WTC11 (cell line): ENCODE measurements around the gene SART3. TPM values are rescaled to one million over a fixed set of nuclear protein-coding genes. Genes with fewer than 3 reads are reported as not detected.
A peak's percentile ranks its signal among the peaks of the same experiment; 100 is the strongest.

Source experiments
- ATAC-seq: fragments of 200-7000 bp; cut with Tn5 transposase; 2 replicates; pipeline ENCODE4 v1.10.0; 2021; ENCODE audit warnings: mild to moderate bottlenecking, moderate library complexity
- CTCF ChIA-PET: fragments of 300-600 bp; sonication (Branson Sonifier 250); formaldehyde crosslinking; loops from one replicate; lab custom pipeline; 2021; ENCODE audit warnings: antibody characterized with exemption; lab: Charles Lee
- POLR2A ChIA-PET: fragments of 350-600 bp; sonication (Branson Sonifier 250); formaldehyde crosslinking; loops from one replicate; lab custom pipeline; 2021; ENCODE audit warnings: antibody characterized with exemption; lab: Charles Lee
- DNase-seq: peaks from one replicate; pipeline ENCODE4 v3.0.0; 2021; ENCODE audit warnings: low spot score
- H3K27ac Mint-ChIP-seq: 2 replicates; pipeline ENCODE4 v1.8.0; 2021; ENCODE audit warnings: mixed read lengths
- H3K27me3 Mint-ChIP-seq: 2 replicates; pipeline ENCODE4 v1.8.0; 2021; ENCODE audit warnings: low read depth, mild to moderate bottlenecking, moderate library complexity, mixed read lengths
- H3K36me3 Mint-ChIP-seq: 2 replicates; pipeline ENCODE4 v1.8.0; 2021; ENCODE audit warnings: mixed read lengths
- H3K4me1 Mint-ChIP-seq: 2 replicates; pipeline ENCODE4 v1.8.0; 2022; ENCODE audit warnings: mixed read lengths
- H3K4me3 Mint-ChIP-seq: 2 replicates; pipeline ENCODE4 v1.8.0; 2021; ENCODE audit warnings: mild to moderate bottlenecking, moderate library complexity, mixed read lengths
- H3K9me3 Mint-ChIP-seq: 2 replicates; pipeline ENCODE4 v1.8.0; 2021; ENCODE audit warnings: mixed read lengths
- ATF1 ChIP-seq: sonication (generic); formaldehyde crosslinking; IDR thresholded peaks from 2 replicates; pipeline ENCODE4 v1.8.1; 2023; ENCODE audit warnings: mild to moderate bottlenecking, moderate library complexity, missing genetic modification reagents
- GRHL2 ChIP-seq: fragments of 250-450 bp; sonication (Bioruptor Pico); IDR thresholded peaks from 2 replicates; pipeline ENCODE4 v1.8.0; 2022; ENCODE audit warnings: mild to moderate bottlenecking, moderate library complexity; ENCODE audit not compliant: insufficient replicate concordance, severe bottlenecking
- IRF2 ChIP-seq: sonication (generic); formaldehyde crosslinking; IDR thresholded peaks from 2 replicates; pipeline ENCODE4 v1.8.0; 2022; ENCODE audit warnings: low read depth, missing genetic modification reagents, borderline replicate concordance
- KAT7 ChIP-seq: sonication (generic); formaldehyde crosslinking; IDR thresholded peaks from 2 replicates; pipeline ENCODE4 v1.8.1; 2023; ENCODE audit warnings: missing genetic modification reagents, mild to moderate bottlenecking, borderline replicate concordance
- NFE2L1 ChIP-seq: sonication (generic); formaldehyde crosslinking; IDR thresholded peaks from 2 replicates; pipeline ENCODE4 v1.8.1; 2023; ENCODE audit warnings: missing genetic modification reagents
- NR1H2 ChIP-seq: sonication (generic); formaldehyde crosslinking; IDR thresholded peaks from 2 replicates; pipeline ENCODE4 v1.9.0; 2021; ENCODE audit warnings: mild to moderate bottlenecking, moderate library complexity, missing genetic modification reagents
- SMAD3 ChIP-seq: sonication (generic); formaldehyde crosslinking; IDR thresholded peaks from 2 replicates; pipeline ENCODE4 v1.8.0; 2022; ENCODE audit warnings: missing genetic modification reagents, mild to moderate bottlenecking, borderline replicate concordance
- ZBTB21 ChIP-seq: sonication (generic); formaldehyde crosslinking; IDR thresholded peaks from 2 replicates; pipeline ENCODE4 v1.8.1; 2023; ENCODE audit warnings: mild to moderate bottlenecking, missing genetic modification reagents, borderline replicate concordance
- ZNF263 ChIP-seq: sonication (generic); formaldehyde crosslinking; IDR thresholded peaks from 2 replicates; pipeline ENCODE4 v1.8.1; 2022; ENCODE audit warnings: low read depth, mild to moderate bottlenecking, moderate library complexity, missing genetic modification reagents
- ZNF317 ChIP-seq: sonication (generic); formaldehyde crosslinking; IDR thresholded peaks from 2 replicates; pipeline ENCODE4 v1.8.1; 2023; ENCODE audit warnings: low read depth, mild to moderate bottlenecking, moderate library complexity, missing genetic modification reagents, borderline replicate concordance
- total RNA-seq: library from RNA; stranded (reverse); gene quantifications from 3 replicates; pipeline ENCODE4 v1.2.3, GENCODE V29; 2021
- TF ChIP-seq, protein P1 (sequence below): fragments of 250-450 bp; sonication (Bioruptor Pico); IDR thresholded peaks from 2 replicates; pipeline ENCODE4 v1.9.0; 2021; ENCODE audit warnings: mild to moderate bottlenecking
- TF ChIP-seq, protein P2 (sequence below): sonication (generic); formaldehyde crosslinking; IDR thresholded peaks from 2 replicates; pipeline ENCODE4 v1.8.1; 2023; ENCODE audit warnings: mild to moderate bottlenecking, moderate library complexity, missing genetic modification reagents

Gene SART3
- total RNA-seq, 1 experiment from 2014 or later: 91.2 TPM

DNA sequence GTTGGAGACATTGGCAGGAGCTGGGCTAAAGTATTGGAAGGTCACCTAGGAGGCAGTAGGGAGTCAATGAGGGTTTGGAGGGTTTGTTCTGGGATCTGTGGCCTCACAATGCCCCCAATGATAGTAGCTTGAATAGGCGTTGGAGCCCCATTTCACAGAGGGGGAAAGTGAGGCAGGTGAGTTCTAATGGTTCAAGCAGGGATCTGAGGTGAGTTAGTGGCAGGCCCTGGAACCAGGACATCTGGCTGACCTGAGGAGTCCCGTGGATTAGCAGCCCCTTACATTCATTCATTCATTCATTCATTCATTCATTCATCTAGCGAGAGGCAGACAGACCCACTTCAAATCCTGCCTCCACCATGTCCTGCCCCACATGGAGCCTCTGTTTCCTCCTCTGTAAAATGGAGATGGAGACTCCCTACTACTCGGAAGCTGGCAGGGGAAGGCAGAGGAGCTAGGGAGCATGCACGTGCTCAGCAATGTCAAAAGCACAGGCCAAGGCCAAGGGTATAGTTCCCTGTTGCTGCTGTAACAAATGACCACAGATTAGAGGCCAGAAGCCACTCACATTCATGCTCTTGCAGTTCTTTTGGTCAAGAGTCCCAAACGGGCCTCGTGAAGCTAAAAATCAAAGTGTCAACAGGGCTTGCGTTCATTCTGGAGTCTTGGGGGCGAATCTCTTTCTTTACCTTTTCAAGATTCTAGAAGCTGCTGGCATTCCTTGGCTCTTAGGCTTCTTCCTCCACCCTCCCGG, 39.2 kb upstream of the SART3 start (continued):
- TF ChIP-seq, protein P1, sequence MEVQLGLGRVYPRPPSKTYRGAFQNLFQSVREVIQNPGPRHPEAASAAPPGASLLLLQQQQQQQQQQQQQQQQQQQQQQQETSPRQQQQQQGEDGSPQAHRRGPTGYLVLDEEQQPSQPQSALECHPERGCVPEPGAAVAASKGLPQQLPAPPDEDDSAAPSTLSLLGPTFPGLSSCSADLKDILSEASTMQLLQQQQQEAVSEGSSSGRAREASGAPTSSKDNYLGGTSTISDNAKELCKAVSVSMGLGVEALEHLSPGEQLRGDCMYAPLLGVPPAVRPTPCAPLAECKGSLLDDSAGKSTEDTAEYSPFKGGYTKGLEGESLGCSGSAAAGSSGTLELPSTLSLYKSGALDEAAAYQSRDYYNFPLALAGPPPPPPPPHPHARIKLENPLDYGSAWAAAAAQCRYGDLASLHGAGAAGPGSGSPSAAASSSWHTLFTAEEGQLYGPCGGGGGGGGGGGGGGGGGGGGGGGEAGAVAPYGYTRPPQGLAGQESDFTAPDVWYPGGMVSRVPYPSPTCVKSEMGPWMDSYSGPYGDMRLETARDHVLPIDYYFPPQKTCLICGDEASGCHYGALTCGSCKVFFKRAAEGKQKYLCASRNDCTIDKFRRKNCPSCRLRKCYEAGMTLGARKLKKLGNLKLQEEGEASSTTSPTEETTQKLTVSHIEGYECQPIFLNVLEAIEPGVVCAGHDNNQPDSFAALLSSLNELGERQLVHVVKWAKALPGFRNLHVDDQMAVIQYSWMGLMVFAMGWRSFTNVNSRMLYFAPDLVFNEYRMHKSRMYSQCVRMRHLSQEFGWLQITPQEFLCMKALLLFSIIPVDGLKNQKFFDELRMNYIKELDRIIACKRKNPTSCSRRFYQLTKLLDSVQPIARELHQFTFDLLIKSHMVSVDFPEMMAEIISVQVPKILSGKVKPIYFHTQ: no peak
- TF ChIP-seq, protein P2, sequence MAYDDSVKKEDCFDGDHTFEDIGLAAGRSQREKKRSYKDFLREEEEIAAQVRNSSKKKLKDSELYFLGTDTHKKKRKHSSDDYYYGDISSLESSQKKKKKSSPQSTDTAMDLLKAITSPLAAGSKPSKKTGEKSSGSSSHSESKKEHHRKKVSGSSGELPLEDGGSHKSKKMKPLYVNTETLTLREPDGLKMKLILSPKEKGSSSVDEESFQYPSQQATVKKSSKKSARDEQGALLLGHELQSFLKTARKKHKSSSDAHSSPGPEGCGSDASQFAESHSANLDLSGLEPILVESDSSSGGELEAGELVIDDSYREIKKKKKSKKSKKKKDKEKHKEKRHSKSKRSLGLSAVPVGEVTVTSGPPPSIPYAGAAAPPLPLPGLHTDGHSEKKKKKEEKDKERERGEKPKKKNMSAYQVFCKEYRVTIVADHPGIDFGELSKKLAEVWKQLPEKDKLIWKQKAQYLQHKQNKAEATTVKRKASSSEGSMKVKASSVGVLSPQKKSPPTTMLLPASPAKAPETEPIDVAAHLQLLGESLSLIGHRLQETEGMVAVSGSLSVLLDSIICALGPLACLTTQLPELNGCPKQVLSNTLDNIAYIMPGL: no peak
- TF ChIP-seq SMAD3 (CRISPR knock-in tag) (no peak), IRF2 (no peak), ATF1 (CRISPR knock-in tag) (no peak)
- TF ChIP-seq, all 79 proteins: peak for 0

DNA sequence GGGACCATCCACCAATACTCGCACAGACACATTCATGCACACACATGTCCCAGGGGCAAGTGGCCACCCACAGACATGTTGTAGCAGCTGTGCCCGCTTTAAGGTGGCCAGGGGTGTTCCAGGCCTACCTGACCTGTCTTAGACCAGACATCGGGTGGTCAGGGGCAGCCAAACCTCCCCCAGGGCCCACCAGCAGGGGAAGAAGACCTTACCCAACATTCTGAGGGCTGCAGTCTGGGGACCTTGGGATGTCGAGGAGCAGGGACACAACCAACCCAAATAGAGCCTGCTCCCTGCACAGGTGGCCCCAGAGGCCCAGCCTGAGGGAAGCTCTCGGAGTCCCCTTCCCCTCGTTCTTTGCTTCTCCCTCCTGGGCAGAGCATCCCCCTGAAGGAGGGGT, 38.6 kb upstream of the SART3 start:
- ChIA-PET POLR2A (interaction anchor here (1.2 kb wide), 1 partner anchor 37 kb away, joined by 4 read pairs; the partner anchor contains the start of gene ISCU), CTCF (interaction anchor here (1.0 to 2.4 kb wide), 2 partner anchors 19 to 37 kb away, joined by 3 to 8 read pairs; partner anchors contain the start of gene ISCU)
- Mint-ChIP-seq H3K36me3 (no peaks in the 10 kb centered on the region), H3K4me3 (no peak overlapping the region), H3K27ac (no peak overlapping the region), H3K27me3 (no peaks in the 10 kb centered on the region), H3K9me3 (no peaks in the 10 kb centered on the region), H3K4me1 (peaks cover 10% of the 10 kb centered on the region)
- ATAC-seq (no peak), DNase-seq (no peak)
- TF ChIP-seq ZBTB21 (CRISPR knock-in tag) (no peak), GRHL2 (CRISPR knock-in tag) (no peak), ZNF317 (no peak)

DNA sequence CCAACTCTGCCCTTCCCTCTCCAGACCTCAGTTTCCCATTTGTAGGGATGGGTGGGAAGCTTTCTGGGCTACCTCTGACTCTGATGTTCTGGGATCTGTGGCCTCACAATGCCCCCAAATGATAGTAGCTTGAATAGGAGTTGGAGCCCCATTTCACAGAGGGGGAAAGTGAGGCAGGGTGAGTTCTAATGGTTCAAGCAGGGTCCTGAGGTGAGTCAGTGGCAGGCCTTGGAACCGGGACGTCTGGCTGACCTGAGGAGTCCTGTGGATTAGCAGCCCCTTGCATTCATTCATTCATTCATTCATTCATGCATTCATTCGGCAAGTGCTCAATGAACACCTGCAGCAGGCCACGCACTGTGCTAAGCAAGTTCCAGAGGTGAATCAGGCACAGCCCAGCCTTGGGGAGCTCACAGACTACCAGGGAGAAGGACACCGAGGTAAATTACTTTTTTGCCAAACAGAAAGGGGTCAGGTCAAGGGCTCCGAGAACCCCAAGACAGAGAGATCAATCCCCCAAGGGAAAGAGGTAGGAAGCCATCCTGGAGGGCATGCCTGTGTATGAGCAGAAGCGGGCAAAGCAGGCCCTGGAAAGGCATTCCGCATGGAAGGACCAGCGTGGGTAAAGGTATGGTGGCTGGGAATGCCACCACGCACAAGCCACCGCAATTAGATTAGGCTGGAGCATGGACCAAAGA, 37.7 kb upstream of the SART3 start:
- H3K27me3 Mint-ChIP-seq: no peaks in the 10 kb centered on the region
- no peak overlapping the region for H3K4me3 Mint-ChIP-seq
- TF ChIP-seq NFE2L1 (CRISPR knock-in tag) (no peak), KAT7 (CRISPR knock-in tag) (no peak)
- ATAC-seq (no peak), DNase-seq (no peak)
- no peaks in the 10 kb centered on the region for H3K9me3 Mint-ChIP-seq
- H3K4me1 Mint-ChIP-seq: peaks cover 5% of the 10 kb centered on the region
- ChIA-PET CTCF (interaction anchor here (1.4 to 1.6 kb wide), 2 partner anchors 14 to 19 kb away, joined by 4 to 11 read pairs; no protein-coding TSS in a partner anchor), POLR2A (interaction anchor here (1.0 kb wide), 1 partner anchor 36 kb away, joined by 3 read pairs; the partner anchor contains the start of gene ISCU)
- H3K36me3 Mint-ChIP-seq: no peaks in the 10 kb centered on the region
- H3K27ac Mint-ChIP-seq: no peak overlapping the region

DNA sequence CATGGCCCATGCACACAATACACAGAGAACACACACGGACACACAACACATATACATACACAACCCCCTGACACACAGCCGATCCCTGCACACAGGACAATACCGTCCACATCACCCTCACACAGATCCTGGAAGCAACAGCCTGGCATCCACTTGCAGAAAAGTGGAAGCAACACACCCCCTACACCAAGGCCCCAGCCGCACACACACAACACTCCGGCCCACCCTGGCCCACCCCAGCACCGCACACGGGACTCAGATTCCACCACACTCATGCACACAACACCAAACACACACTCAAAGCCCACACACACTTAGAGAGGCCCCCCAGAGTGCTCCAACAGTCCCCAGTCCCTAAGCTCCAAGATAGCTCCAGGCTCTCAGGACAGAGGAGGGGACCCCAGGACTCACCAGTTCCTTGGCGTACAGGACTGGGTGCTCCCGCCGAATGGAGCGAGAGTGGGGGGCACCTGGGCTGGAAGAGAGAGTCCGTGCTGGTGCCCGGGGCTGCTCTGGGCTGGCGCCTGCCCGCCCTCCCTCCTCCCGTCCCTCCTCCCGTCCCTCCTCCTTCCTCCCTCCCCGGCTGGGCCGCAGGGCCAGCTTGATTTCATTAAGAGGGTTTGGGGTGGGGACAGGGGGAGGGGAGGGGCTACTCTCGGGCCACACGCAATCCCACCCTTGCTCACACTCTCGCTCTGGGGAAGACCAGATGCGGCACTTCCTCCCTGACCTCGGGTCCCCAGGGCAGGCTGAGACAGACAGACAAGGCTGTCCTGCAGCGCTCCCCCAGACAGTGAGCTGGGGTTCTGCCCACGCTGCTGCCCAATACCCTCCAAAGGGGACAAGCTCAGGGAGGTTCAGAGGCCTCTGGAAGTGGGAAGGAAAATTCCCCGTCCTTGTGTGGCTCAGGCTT, 36.8 kb upstream of the SART3 start, which contains the start of gene TMEM119:
Gene TMEM119 (minus strand): TSS at position 526 of the 913 bp plus-strand sequence. CDS start 5,701 bp downstream, outside the sequence.
- no peaks in the 10 kb centered on the region for H3K36me3 Mint-ChIP-seq
- POLR2A ChIA-PET: interaction anchor here (1.0 kb wide), 1 partner anchor 35 kb away, joined by 3 read pairs; the partner anchor contains the start of gene ISCU
- no peaks in the 10 kb centered on the region for H3K27me3 Mint-ChIP-seq
- TF ChIP-seq ZNF263: peak; percentile 88
- no peak for TF ChIP-seq NR1H2 (CRISPR knock-in tag)
- no peak for TF ChIP-seq GRHL2 (CRISPR knock-in tag)
- H3K9me3 Mint-ChIP-seq: no peaks in the 10 kb centered on the region
- DNase-seq (no peak), ATAC-seq (peak; percentile 12; the same call in 1 of the 2 replicates)
- H3K4me3 Mint-ChIP-seq: no peak within 1 kb of the TSS
- peaks cover 5% of the 10 kb centered on the region for H3K4me1 Mint-ChIP-seq
- CTCF ChIA-PET: interaction anchor here (0.6 to 1.6 kb wide), 4 partner anchors 15 to 360 kb away, joined by 3 to 11 read pairs (median 4); no protein-coding TSS in a partner anchor
- peak within 1 kb of the TSS; percentile 32; the same call in 1 of the 2 replicates for H3K27ac Mint-ChIP-seq
